Colonic mucosa (tissue), 4 donors: ENCODE results near the gene TNKS2. TPM values are rescaled to one million over a fixed set of nuclear protein-coding genes. Genes with fewer than 3 reads are reported as not detected.

Source experiments
- DNase-seq: peaks from one replicate; pipeline ENCODE4 v3.0.0-alpha.2; 2020
- H3K27ac ChIP-seq: fragments of 200-600 bp; one replicate; pipeline ENCODE4 v1.8.0; 2021
- H3K27me3 ChIP-seq: fragments of 200-600 bp; one replicate; pipeline ENCODE4 v1.8.0; 2021
- H3K36me3 ChIP-seq: fragments of 200-600 bp; one replicate; pipeline ENCODE4 v1.8.0; 2021
- H3K4me1 ChIP-seq: fragments of 200-600 bp; one replicate; pipeline ENCODE4 v1.8.0; 2021; ENCODE audit warnings: mild to moderate bottlenecking
- H3K4me3 ChIP-seq: fragments of 200-600 bp; one replicate; pipeline ENCODE4 v1.8.0; 2021
- H3K9ac ChIP-seq, 2 donors: one replicate each; pipeline ENCODE4 v1.7.0; 2013; ENCODE audit warnings: control low read depth in 2 of 2, low read depth in 2 of 2, low read length in 2 of 2
- H3K9me3 ChIP-seq: fragments of 200-600 bp; one replicate; pipeline ENCODE4 v1.8.0; 2021
- intact Hi-C: fragments of 100-400 bp; cut with DNase I; formaldehyde crosslinking; loops from one replicate; pipeline ENCODE4 v1.14.1; 2022
- total RNA-seq, 2 donors: library from RNA; stranded (reverse); fragmentation: NEBNext Ultra II Directional in 1 of 2; extraction: Animal tissue kit (Norgen Biotek cat#: 25700) in 1 of 2; gene quantifications; one replicate each; pipeline ENCODE4 v1.2.1, GENCODE V29; 2021
- TF ChIP-seq, protein P1 (sequence below): fragments of 200-600 bp; IDR thresholded peaks from one replicate; pipeline ENCODE4 v1.8.0; 2022; ENCODE audit warnings: antibody characterized with exemption, mild to moderate bottlenecking
- donor health status: healthy.
- donor health status: DM: no; HTN: no; CAD: no.
- donor health status: DM: no; HTN: no; CAD: no.

Gene TNKS2
- total RNA-seq, 2 donors from 2014 or later: 19.3 to 34.1 TPM

DNA sequence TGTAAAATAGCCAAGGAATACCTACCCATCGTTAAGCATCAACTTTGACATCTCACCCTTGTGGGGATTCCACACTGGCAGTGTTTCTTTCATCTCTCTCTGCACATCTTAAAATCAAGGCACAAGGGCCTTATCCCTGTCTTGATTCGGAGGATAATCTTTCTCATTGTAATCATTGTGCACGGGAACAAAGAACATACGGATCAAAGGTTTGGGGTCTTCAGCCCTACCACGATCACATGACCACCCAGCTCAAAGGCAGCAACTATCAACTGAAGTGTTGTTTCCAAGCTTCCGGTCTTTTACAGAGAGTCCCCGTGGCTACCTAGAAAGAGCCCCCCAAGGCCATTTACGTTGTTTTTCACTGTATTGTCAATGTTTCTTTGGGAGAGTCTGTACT lies 99.2 kb downstream of the TNKS2 start:
- Histone ChIP-seq H3K4me1 (peaks cover 5% of the 10 kb centered on the region), H3K4me3 (no peak overlapping the region), H3K27me3 (no peaks in the 10 kb centered on the region), H3K27ac (no peak overlapping the region), H3K36me3 (no peaks in the 10 kb centered on the region), H3K9me3 (no peaks in the 10 kb centered on the region), H3K9ac (no peak overlapping the region)
- DNase-seq: no peak
- TF ChIP-seq, protein P1, sequence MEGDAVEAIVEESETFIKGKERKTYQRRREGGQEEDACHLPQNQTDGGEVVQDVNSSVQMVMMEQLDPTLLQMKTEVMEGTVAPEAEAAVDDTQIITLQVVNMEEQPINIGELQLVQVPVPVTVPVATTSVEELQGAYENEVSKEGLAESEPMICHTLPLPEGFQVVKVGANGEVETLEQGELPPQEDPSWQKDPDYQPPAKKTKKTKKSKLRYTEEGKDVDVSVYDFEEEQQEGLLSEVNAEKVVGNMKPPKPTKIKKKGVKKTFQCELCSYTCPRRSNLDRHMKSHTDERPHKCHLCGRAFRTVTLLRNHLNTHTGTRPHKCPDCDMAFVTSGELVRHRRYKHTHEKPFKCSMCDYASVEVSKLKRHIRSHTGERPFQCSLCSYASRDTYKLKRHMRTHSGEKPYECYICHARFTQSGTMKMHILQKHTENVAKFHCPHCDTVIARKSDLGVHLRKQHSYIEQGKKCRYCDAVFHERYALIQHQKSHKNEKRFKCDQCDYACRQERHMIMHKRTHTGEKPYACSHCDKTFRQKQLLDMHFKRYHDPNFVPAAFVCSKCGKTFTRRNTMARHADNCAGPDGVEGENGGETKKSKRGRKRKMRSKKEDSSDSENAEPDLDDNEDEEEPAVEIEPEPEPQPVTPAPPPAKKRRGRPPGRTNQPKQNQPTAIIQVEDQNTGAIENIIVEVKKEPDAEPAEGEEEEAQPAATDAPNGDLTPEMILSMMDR: no peak
- intact Hi-C loops: no loop called here

DNA sequence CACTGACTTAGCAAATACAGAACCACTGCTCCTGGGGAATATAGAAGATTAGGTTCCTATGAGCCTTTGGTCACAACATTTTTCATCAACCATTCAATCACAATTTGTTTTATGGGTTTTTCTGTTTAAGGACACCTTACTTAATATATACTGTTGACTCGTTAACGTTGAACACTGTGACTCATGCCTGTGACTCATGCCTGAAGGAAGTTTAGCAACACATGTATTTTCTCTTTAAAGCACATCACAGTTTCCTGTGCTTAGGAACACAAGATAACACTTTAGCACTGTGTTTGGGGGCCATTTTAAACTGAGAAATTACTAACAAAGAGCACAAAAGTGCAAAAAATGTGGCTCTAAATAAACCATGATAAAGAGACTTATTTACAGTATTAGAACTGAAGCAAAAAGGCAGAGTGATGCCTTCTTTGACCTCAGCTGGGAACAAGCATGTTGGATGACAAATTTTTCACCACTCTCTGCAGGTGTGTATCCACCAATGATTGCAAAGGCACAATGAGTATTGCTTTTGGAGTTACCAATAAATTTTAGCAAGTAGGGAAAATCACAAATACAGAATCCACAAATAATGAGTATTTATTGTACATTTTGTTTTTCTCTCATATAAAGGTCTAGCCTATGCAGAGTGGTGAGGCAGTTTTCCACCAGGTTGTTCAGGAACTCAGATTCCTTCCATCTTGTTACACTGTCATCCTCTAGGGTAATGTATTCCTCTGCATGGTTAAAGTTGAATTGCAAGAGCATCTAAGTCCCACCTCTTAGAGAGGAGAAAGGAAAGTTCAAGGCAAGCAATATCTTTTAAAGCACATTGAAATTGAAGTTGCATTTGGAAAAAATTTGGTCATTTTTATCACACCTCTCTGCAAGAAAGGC lies 103.8 kb downstream of the TNKS2 start:
- Histone ChIP-seq H3K9ac (no peak overlapping the region), H3K4me1 (peaks cover 5% of the 10 kb centered on the region), H3K27me3 (no peaks in the 10 kb centered on the region), H3K27ac (no peak overlapping the region), H3K4me3 (no peak overlapping the region), H3K9me3 (no peaks in the 10 kb centered on the region), H3K36me3 (no peaks in the 10 kb centered on the region)
- TF ChIP-seq, protein P1: no peak
- DNase-seq: peak; percentile 32
- intact Hi-C loops: loop anchor here (10.0 kb wide), 1 partner anchor 267 kb away; the partner anchor contains the start of gene PPP1R3C

DNA sequence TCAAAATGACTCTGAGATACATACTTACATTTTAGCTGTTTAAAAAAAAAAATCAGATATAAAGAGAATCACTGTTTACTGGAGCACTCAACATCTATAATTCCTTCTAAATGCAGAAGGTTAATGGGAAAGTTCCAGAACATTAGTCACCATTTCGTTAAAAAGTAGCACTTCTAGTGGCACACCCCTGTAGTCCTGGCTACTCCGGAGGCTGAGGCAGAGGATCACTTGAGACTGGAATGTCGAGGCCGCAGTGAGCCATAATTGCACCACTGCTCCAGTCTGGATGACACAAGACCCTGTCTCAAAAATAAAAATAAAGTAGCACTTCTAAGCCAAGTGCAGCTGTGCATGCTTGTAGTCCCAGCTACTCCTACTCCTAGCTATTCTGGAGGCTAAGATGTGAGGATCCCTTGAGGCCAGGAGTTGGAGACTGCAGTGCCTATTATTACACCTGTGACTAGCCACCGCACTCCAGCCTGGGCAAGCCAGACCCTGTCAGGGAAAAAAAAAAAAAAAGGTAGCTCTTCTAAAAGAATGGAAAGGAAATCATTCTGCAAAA lies 108.9 kb downstream of the TNKS2 start:
- TF ChIP-seq, protein P1: no peak
- intact Hi-C loops: loop anchor here (10.0 kb wide), 1 partner anchor 272 kb away; the partner anchor contains the start of gene PPP1R3C
- no peaks in the 10 kb centered on the region for H3K27me3 ChIP-seq
- peaks cover 2% of the 10 kb centered on the region for H3K4me1 ChIP-seq
- no peak overlapping the region for H3K4me3 ChIP-seq
- no peaks in the 10 kb centered on the region for H3K36me3 ChIP-seq
- no peak overlapping the region for H3K27ac ChIP-seq
- H3K9me3 ChIP-seq: no peaks in the 10 kb centered on the region
- no peak overlapping the region for H3K9ac ChIP-seq
- DNase-seq: no peak

DNA sequence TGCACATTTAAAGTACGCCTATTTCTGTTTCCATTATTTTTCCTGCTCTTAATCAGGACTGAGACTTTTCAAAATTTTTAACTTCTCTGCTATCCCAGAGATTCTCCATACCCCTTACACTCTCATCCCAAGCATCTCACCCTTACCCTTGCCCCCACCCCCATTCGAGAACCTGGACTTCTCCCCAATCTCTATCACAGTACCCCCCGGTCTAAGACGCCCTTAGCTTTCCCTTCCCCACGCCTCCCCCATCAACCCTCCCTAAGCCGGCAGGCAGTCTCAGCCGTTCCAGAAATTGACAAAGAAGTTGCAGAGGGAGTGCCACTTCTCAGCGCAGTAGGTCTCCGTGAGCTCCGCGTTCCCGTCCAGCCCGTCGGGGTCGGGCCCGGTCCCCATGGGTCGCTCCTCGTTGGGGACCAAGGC lies 109.7 kb downstream of the TNKS2 start:
- H3K27me3 ChIP-seq: no peaks in the 10 kb centered on the region
- no peaks in the 10 kb centered on the region for H3K36me3 ChIP-seq
- TF ChIP-seq, protein P1: no peak
- peak; percentile 28 for DNase-seq
- intact Hi-C loops: loop anchor here (10.0 kb wide), 1 partner anchor 273 kb away; the partner anchor contains the start of gene PPP1R3C
- H3K9ac ChIP-seq: peak overlapping the region; percentile 41 to 70
- no peaks in the 10 kb centered on the region for H3K4me1 ChIP-seq
- no peak overlapping the region for H3K27ac ChIP-seq
- H3K4me3 ChIP-seq: peak overlapping the region; percentile 94
- H3K9me3 ChIP-seq: no peaks in the 10 kb centered on the region

DNA sequence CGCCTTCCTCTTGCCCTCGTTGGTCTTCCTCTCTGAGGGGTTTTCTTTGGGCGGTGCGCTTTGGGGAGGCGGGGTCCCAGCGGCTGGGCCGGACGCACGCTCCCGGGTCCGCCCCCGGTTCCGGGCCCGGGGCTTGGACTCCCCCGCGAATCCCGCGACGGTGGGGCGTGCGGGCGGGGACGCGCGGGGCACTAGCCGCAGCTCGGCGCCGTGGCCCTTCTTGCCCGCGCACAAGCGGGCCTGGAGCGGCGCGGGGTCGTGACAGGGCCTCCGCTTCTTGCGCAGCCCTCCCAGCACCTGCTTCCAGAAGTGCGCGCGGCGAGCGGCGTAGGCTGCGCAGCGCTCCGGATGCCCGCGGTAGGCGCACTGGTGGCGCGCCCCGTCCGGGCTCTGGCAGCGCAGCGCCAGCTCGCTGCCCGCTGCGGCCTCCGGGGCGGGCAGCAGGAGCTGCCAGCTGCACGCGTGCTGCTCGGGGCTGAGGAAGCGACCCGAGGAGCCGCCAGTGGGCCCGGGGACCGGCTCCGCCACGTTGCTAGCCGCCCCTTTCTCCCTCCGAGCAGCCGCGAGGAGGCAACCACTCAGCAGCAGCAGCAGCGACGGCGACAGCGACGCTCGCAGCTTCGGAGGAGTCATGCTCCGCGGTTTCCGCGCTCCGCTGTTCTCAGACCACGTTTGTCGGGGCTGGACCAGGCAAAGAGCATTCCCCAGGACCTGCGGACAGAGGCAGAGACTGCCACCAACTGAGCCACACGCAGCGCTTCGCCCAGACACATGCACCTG lies 110.3 kb downstream of the TNKS2 start:
- peak; percentile 77 for DNase-seq
- no peaks in the 10 kb centered on the region for H3K4me1 ChIP-seq
- TF ChIP-seq, protein P1: peak; percentile 38
- no peaks in the 10 kb centered on the region for H3K36me3 ChIP-seq
- H3K4me3 ChIP-seq: peak overlapping the region; percentile 94
- no peaks in the 10 kb centered on the region for H3K9me3 ChIP-seq
- peak overlapping the region; percentile 61 for H3K27ac ChIP-seq
- H3K27me3 ChIP-seq: no peaks in the 10 kb centered on the region
- intact Hi-C loops: loop anchor here (10.0 kb wide), 1 partner anchor 274 kb away; the partner anchor contains the start of gene PPP1R3C
- peak overlapping the region; percentile 41 to 70 for H3K9ac ChIP-seq
